ENCODE data around the gene NCAM2.

Gene NCAM2

GRCh38 chr21:21226472-21226871 is 228.3 kb downstream of the NCAM2 start:
- DNase-seq (ENCODE audit: low read depth): no peak

- peak; percentile 45 for DNase-seq (ENCODE audit: low read depth)
Measured at GRCh38 chr21:21230672-21231071, 232.5 kb downstream of the NCAM2 start.

- no peak for DNase-seq (ENCODE audit: low read depth)
Measured at GRCh38 chr21:21231913-21232312, 233.7 kb downstream of the NCAM2 start.

GRCh38 chr21:21232320-21232719 is 234.1 kb downstream of the NCAM2 start:
- DNase-seq (ENCODE audit: low read depth): peak; percentile 31

GRCh38 chr21:21233051-21233450 is 234.8 kb downstream of the NCAM2 start:
- no peak for DNase-seq (ENCODE audit: low read depth)

- no peak for DNase-seq (ENCODE audit: low read depth)
Measured at GRCh38 chr21:21236996-21237395, 238.8 kb downstream of the NCAM2 start.

GRCh38 chr21:21238629-21239400 is 240.6 kb downstream of the NCAM2 start:
- no peak for DNase-seq (ENCODE audit: low read depth)

- no peak for DNase-seq (ENCODE audit: low read depth)
Measured at GRCh38 chr21:21241391-21241790, 243.2 kb downstream of the NCAM2 start.

GRCh38 chr21:21246007-21246406 is 247.8 kb downstream of the NCAM2 start:
- DNase-seq (ENCODE audit: low read depth): no peak

GRCh38 chr21:21247424-21247823 is 249.2 kb downstream of the NCAM2 start:
- DNase-seq (ENCODE audit: low read depth): peak; percentile 17

GRCh38 chr21:21262048-21262447 is 263.8 kb downstream of the NCAM2 start:
- DNase-seq (ENCODE audit: low read depth): no peak

GRCh38 chr21:21268061-21268471 is 269.9 kb downstream of the NCAM2 start:
- DNase-seq (ENCODE audit: low read depth): no peak

GRCh38 chr21:21268885-21269284 is 270.7 kb downstream of the NCAM2 start:
- DNase-seq (ENCODE audit: low read depth): no peak

- no peak for DNase-seq (ENCODE audit: low read depth)
Measured at GRCh38 chr21:21279193-21279901, 281.1 kb downstream of the NCAM2 start.

- DNase-seq (ENCODE audit: low read depth): no peak
Measured at GRCh38 chr21:21283810-21284209, 285.6 kb downstream of the NCAM2 start.

GRCh38 chr21:21286170-21286798 is 288.1 kb downstream of the NCAM2 start:
- DNase-seq (ENCODE audit: low read depth): no peak

GRCh38 chr21:21290751-21291150 is 292.5 kb downstream of the NCAM2 start:
- no peak for DNase-seq (ENCODE audit: low read depth)

- no peak for DNase-seq (ENCODE audit: low read depth)
Measured at GRCh38 chr21:21291883-21292569, 293.8 kb downstream of the NCAM2 start.

GRCh38 chr21:21295303-21295702 is 297.1 kb downstream of the NCAM2 start:
- no peak for DNase-seq (ENCODE audit: low read depth)

- DNase-seq (ENCODE audit: low read depth): no peak
Measured at GRCh38 chr21:21297211-21297610, 299.0 kb downstream of the NCAM2 start.

- no peak for DNase-seq (ENCODE audit: low read depth)
Measured at GRCh38 chr21:21301013-21301412, 302.8 kb downstream of the NCAM2 start.

GRCh38 chr21:21309510-21309909 is 311.3 kb downstream of the NCAM2 start:
- DNase-seq (ENCODE audit: low read depth): no peak
